GM12878 (cell line): ENCODE measurements around the gene CD79A. TPM values are rescaled to one million over a fixed set of nuclear protein-coding genes. Genes with fewer than 3 reads are reported as not detected.

Experiments used
- ATF7 ChIP-seq: fragments of 450-650 bp; IDR thresholded peaks from 2 replicates; pipeline ENCODE4 v1.6.1; 2016; ENCODE audit warnings: low read depth, mild to moderate bottlenecking
- HDAC2 ChIP-seq: fragments of 200-600 bp; sonication (generic); IDR thresholded peaks from 2 replicates; pipeline ENCODE4 v1.6.1; 2017
- IKZF1 ChIP-seq: fragments of 450-650 bp; conservative IDR thresholded peaks from 2 replicates; pipeline ENCODE4 v1.6.1; 2017; ENCODE audit warnings: antibody characterized with exemption, mild to moderate bottlenecking
- JUND ChIP-seq: IDR thresholded peaks from 2 replicates; pipeline ENCODE4 v1.6.1; 2012; ENCODE audit warnings: low read depth, mild to moderate bottlenecking, low read length, improper control_type of control experiment, moderate library complexity
- KAT2A ChIP-seq: conservative IDR thresholded peaks from 2 replicates; pipeline ENCODE4 v1.6.1; 2011; ENCODE audit warnings: low read depth, low read length; ENCODE audit not compliant: control insufficient read depth
- MLLT1 ChIP-seq: fragments of 450-650 bp; IDR thresholded peaks from 2 replicates; pipeline ENCODE4 v1.6.1; 2016; ENCODE audit warnings: mild to moderate bottlenecking
- MTA2 ChIP-seq: fragments of 450-650 bp; IDR thresholded peaks from 2 replicates; pipeline ENCODE4 v1.6.1; 2016; ENCODE audit warnings: low read depth, mild to moderate bottlenecking, moderate library complexity
- MXI1 ChIP-seq: fragments of 150-350 bp; IDR thresholded peaks from 2 replicates; pipeline ENCODE4 v1.6.1; 2011; ENCODE audit warnings: low read depth, mild to moderate bottlenecking, inconsistent platforms, low read length, improper control_type of control experiment
- MYC ChIP-seq: IDR thresholded peaks from 2 replicates; pipeline ENCODE4 v1.6.1; 2011; ENCODE audit warnings: mild to moderate bottlenecking, low read length, moderate library complexity, inconsistent platforms; ENCODE audit not compliant: insufficient read depth, insufficient replicate concordance, insufficient read length, severe bottlenecking
- NBN ChIP-seq: fragments of 450-650 bp; IDR thresholded peaks from 2 replicates; pipeline ENCODE4 v1.6.1; 2016
- RCOR1 ChIP-seq: conservative IDR thresholded peaks from 2 replicates; pipeline ENCODE4 v1.6.1; 2012; ENCODE audit warnings: low read depth, low read length, improper control_type of control experiment
- SP1 ChIP-seq: IDR thresholded peaks from one replicate; pipeline ENCODE4 v1.6.1; 2011; ENCODE audit warnings: low read depth, low read length
- STAT3 ChIP-seq: IDR thresholded peaks from 2 replicates; pipeline ENCODE4 v1.6.1; 2011; ENCODE audit warnings: low read depth, low read length, improper control_type of control experiment
- TCF3 ChIP-seq: IDR thresholded peaks from 2 replicates; pipeline ENCODE4 v1.6.1; 2012; ENCODE audit warnings: low read depth, mild to moderate bottlenecking, low read length, borderline replicate concordance; ENCODE audit not compliant: insufficient read depth
- ZBTB11 ChIP-seq: fragments of 450-650 bp; formaldehyde crosslinking; IDR thresholded peaks from 2 replicates; pipeline ENCODE4 v1.5.0; 2022; ENCODE audit warnings: mild to moderate bottlenecking, missing genetic modification characterization
- ZNF207 ChIP-seq: fragments of 450-650 bp; IDR thresholded peaks from 2 replicates; pipeline ENCODE4 v1.6.1; 2014; ENCODE audit warnings: antibody characterized with exemption, mild to moderate bottlenecking, borderline replicate concordance
- polyA plus RNA-seq, 11 experiments: library from polyadenylated mRNA; depleted of rRNA in 4 of 11; unstranded in 6 of 11; stranded (reverse) in 5 of 11; fragments of >200 nt; fragmentation: Nextera tagmentation in 4 of 11; fragmentation: Illumina TruSeq in 1 of 11; extraction: Ambion mirVana in 4 of 11; extraction: Trizol in 1 of 11; gene quantifications; 1 replicate in 1 of 11; 2 replicates in 10 of 11; pipeline versions ENCODE4 v1.2.1 to v1.2.3, GENCODE V29; 2011 to 2016; ENCODE audit warnings: inconsistent platforms in 2 of 11, missing spikeins in 2 of 11, low read depth in 1 of 11
- total RNA-seq, 4 experiments: library from RNA; depleted of rRNA in 3 of 4; stranded (reverse); fragments of >200 nt in 3 of 4; fragmentation: Illumina TruSeq in 1 of 4; extraction: Trizol in 1 of 4; gene quantifications; 2 replicates each; pipeline versions ENCODE4 v1.2.1 to v1.2.3, GENCODE V29; 2013 to 2021
- TF ChIP-seq, protein P1 (sequence below): fragments of 450-650 bp; IDR thresholded peaks from 2 replicates; pipeline ENCODE4 v1.6.1; 2018; ENCODE audit warnings: mild to moderate bottlenecking, low read depth, moderate library complexity; ENCODE audit not compliant: partially characterized antibody
- TF ChIP-seq, protein P2 (sequence below): IDR thresholded peaks from 2 replicates; pipeline ENCODE4 v1.6.1; 2012; ENCODE audit warnings: low read depth, low read length, improper control_type of control experiment
- TF ChIP-seq, protein P3 (sequence below): IDR thresholded peaks from 2 replicates; pipeline ENCODE4 v1.6.1; 2011; ENCODE audit warnings: borderline replicate concordance, low read depth, mild to moderate bottlenecking, moderate library complexity, low read length; ENCODE audit not compliant: insufficient read depth, poor library complexity, severe bottlenecking

Gene CD79A
- total and polyA plus RNA-seq, 10 of the 15 experiments (the other 5 are each of a cell fraction or from before 2014, with no cell fraction given), result 38.8 to 414 (median 282) TPM

- TF ChIP-seq, protein P1, sequence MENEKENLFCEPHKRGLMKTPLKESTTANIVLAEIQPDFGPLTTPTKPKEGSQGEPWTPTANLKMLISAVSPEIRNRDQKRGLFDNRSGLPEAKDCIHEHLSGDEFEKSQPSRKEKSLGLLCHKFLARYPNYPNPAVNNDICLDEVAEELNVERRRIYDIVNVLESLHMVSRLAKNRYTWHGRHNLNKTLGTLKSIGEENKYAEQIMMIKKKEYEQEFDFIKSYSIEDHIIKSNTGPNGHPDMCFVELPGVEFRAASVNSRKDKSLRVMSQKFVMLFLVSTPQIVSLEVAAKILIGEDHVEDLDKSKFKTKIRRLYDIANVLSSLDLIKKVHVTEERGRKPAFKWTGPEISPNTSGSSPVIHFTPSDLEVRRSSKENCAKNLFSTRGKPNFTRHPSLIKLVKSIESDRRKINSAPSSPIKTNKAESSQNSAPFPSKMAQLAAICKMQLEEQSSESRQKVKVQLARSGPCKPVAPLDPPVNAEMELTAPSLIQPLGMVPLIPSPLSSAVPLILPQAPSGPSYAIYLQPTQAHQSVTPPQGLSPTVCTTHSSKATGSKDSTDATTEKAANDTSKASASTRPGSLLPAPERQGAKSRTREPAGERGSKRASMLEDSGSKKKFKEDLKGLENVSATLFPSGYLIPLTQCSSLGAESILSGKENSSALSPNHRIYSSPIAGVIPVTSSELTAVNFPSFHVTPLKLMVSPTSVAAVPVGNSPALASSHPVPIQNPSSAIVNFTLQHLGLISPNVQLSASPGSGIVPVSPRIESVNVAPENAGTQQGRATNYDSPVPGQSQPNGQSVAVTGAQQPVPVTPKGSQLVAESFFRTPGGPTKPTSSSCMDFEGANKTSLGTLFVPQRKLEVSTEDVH, result peak; percentile 96
- TF ChIP-seq TCF3 (peak; percentile 83; the same call in 1 of the 2 replicates), SP1 (peak; percentile 95), NBN (peak; percentile 100), ZBTB11 (CRISPR knock-in tag) (peak; percentile 58), MYC (peak; percentile 98), MLLT1 (peak; percentile 90), MTA2 (peak; percentile 87), MXI1 (peak; percentile 98), IKZF1 (peak; percentile 100), STAT3 (no peak), ZNF207 (peak; percentile 45; the same call in 1 of the 2 replicates), RCOR1 (peak; percentile 99), ATF7 (peak; percentile 97), KAT2A (no peak), HDAC2 (no peak), JUND (no peak)
- TF ChIP-seq, protein P2, sequence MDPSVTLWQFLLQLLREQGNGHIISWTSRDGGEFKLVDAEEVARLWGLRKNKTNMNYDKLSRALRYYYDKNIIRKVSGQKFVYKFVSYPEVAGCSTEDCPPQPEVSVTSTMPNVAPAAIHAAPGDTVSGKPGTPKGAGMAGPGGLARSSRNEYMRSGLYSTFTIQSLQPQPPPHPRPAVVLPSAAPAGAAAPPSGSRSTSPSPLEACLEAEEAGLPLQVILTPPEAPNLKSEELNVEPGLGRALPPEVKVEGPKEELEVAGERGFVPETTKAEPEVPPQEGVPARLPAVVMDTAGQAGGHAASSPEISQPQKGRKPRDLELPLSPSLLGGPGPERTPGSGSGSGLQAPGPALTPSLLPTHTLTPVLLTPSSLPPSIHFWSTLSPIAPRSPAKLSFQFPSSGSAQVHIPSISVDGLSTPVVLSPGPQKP, result peak; percentile 87
- TF ChIP-seq, protein P3, sequence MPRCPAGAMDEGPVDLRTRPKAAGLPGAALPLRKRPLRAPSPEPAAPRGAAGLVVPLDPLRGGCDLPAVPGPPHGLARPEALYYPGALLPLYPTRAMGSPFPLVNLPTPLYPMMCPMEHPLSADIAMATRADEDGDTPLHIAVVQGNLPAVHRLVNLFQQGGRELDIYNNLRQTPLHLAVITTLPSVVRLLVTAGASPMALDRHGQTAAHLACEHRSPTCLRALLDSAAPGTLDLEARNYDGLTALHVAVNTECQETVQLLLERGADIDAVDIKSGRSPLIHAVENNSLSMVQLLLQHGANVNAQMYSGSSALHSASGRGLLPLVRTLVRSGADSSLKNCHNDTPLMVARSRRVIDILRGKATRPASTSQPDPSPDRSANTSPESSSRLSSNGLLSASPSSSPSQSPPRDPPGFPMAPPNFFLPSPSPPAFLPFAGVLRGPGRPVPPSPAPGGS, result no peak
Measured at GRCh38 chr19:41859618-41860418, 17.3 kb upstream of the CD79A start, which contains the start of gene RPS19 (continued).
